Renal cortex interstitium (tissue), 11 donors: ENCODE measurements around the gene SPATA7. TPM values are rescaled to one million over a fixed set of nuclear protein-coding genes. Genes with fewer than 3 reads are reported as not detected.

Experiments
- DNase-seq, 11 donors: peaks; one replicate each; pipeline ENCODE4 v3.0.0-alpha.2; 2013; ENCODE audit warnings: low read depth in 9 of 11, low spot score in 4 of 11; ENCODE audit errors: extremely low read depth in 1 of 11
- polyA plus RNA-seq, 3 donors: library from polyadenylated mRNA; unstranded; fragments of 120-200 nt; gene quantifications; one replicate each; pipeline ENCODE4 v1.2.1, GENCODE V29; 2013; ENCODE audit not compliant: insufficient read length in 3 of 3

SPATA7 gene
- polyA plus RNA-seq, 3 donors = 19.5 to 28.6 (median 27.5) TPM

DNA sequence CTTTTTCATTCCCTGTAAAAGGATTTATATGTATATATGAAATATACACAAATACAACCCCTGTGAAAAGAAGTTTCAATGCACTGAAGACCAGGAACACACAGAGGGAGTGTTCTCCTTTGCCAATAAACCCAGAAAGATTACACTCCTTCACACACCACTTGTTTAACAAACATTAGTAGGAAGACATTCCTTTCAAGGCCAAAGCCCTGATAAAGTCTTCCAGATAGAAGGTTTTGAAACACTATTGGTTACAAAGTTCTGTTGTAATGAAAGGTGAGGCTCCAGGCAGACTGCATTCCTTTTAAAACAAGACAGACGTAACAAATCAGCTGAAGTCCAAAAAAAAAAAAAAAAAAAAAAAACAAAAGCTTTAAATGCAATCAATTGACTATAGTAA is 88.3 kb downstream of the SPATA7 start:
- no peak for DNase-seq

GRCh38 chr14:88476214-88476774 is 90.8 kb downstream of the SPATA7 start:
- DNase-seq = no peak

DNA sequence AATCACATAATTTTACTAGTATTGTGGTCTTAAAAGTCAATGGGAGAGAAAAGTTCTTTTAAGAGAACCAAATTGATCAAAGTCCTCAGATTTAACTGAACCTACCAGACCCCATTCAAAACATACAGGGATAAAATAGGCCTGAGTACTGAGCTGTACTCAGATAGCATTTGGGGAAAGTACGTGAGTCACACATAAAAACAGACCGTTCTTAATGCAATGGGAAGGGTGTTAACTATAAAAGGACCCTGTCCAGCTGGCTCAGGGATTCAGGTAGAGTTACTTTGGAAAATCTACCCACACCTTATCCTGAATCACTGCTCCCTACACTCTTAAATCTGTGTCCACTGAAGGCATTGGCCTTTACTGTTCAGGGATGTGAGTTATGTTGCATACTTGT is 91.4 kb downstream of the SPATA7 start:
- DNase-seq = no peak

- no peak for DNase-seq
Observed at GRCh38 chr14:88477513-88478250, 92.2 kb downstream of the SPATA7 start.

GRCh38 chr14:88478931-88479330 is 93.5 kb downstream of the SPATA7 start:
- DNase-seq = no peak

DNA sequence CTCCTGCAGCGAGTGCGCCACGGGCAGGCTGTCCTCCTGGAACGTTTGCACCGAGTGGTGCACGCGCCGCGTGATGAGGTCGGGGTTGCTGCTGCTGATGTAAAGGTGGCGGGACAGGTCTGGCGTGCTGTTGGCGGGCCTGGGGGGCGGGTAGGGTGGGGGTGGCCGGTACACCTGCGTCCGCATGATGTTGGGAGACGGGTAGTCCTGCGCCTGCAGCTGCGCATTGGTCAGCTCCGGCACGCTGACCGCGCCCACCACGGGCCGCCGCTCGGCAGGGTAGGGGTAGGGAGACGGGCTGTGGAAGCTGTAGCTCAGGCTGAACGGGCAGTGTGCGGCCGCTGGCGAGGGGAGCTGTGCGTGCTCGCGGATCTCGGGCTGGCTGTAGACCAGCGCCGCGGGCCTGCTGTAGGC is 94.1 kb downstream of the SPATA7 start:
- no peak for DNase-seq

DNA sequence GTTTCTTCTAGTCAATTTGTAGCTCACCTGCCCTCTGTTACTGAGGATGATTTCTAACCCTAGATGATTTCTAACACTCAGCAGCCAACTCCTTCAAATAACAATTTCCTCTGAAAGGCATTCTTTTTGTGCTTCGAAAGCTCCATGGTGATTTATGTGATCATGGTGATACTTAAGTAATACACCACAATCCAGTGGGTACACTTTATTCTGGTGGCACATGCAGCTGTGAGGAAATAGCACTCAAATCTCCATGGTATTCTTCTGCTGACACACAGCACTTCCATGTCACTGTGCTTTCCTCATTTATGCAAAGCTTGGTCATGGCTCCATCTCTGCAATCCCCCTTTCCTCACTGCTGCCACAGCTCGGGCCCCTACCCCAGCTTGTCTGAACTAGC is 95.6 kb downstream of the SPATA7 start:
- no peak for DNase-seq

DNA sequence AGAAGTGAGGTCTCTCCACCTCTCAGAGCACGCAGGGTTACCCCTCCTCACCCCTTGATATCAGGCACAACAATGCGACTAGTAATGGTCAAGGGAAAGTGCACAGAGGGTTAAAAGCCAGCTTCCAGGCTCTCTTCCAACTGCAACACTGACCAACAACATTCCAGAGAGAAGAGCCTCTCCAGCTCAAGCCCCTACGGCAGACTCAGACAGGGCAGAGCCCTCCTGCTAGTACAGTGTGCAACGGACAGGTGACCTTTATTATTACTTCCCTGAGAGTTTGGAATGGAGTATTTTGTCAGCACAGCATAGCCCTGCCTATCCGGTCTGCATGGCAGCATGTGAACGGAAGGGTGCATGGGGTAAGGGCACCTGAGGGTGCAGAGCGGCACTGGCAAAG is 96.3 kb downstream of the SPATA7 start:
- DNase-seq = no peak

DNA sequence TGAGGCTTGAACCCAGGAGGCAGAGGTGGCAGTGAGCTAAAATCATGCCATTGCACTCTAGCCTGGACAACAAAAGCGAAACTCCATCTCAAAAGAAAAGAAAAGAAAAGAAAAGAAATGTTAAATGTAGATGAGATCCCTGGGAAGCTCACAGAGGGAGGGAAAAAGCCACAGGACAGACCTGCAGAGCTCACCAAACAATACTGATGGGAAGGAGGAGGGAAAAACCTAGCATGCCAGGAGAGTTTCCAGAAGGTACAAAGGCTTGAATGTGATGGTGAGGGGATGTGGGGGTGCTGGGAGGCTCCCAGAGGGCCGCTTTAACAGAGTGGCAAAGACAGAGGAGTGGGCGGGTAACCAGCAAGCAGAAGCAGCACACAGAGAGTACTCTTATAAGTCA is 97.1 kb downstream of the SPATA7 start:
- DNase-seq = no peak

Other genes with a start within 250 kb of the SPATA7 start
- under 1 TPM; 0.23 to 0.41 (median 0.37) TPM for gene KCNK10, start 62.4 kb upstream of the SPATA7 start, polyA plus RNA-seq
- gene PTPN21, start 169.3 kb downstream of the SPATA7 start, polyA plus RNA-seq = 10 to 100 TPM; 34.9 to 38.3 (median 37.7) TPM
- gene ZC3H14, start 177.4 kb downstream of the SPATA7 start, polyA plus RNA-seq = 100 to 1,000 TPM in 1 of 3 donors, 10 to 100 TPM in 2; 92.9 to 106 (median 96.3) TPM